Erythroblast (primary cell): Measurements from ENCODE around the gene TMEM165.

Source experiments
- GATA1 ChIP-seq: IDR thresholded peaks from 2 replicates; pipeline ENCODE4 v1.6.1; 2011; ENCODE audit warnings: low read depth, mild to moderate bottlenecking, control low read depth, low read length, moderate library complexity
- POLR2A ChIP-seq: IDR thresholded peaks from 2 replicates; pipeline ENCODE4 v1.6.1; 2011; ENCODE audit warnings: mild to moderate bottlenecking, low read length

GRCh38 chr4:55447108-55447708 lies 51.5 kb downstream of the TMEM165 start:
- TF ChIP-seq POLR2A (no peak), GATA1 (no peak)
